ENCODE measurements around the gene SAMM50.

GRCh38 chr22:44018594-44018993, 63.4 kb downstream of the SAMM50 start:
- TF ChIP-seq POLR2A (IDR thresholded peaks at IDR 0.05; ENCODE audit: low read depth, low read length) (no peak), TAF1 (IDR thresholded peaks at IDR 0.05; ENCODE audit: low read depth, low read length) (no peak), POLR2AphosphoS5 (IDR thresholded peaks at IDR 0.05; ENCODE audit: low read depth, low read length) (no peak), SPI1 (IDR thresholded peaks at IDR 0.05; ENCODE audit: low read depth, low read length) (no peak), PAX5 (IDR thresholded peaks at IDR 0.05; ENCODE audit: insufficient read depth, low read length, severe bottlenecking) (no peak)

Data from GM12891 (cell line).